ENCODE data around the gene CARD11. TPM values are rescaled to one million over a fixed set of nuclear protein-coding genes. Genes with fewer than 3 reads are reported as not detected.

The CARD11 gene
- polyA plus RNA-seq, 1 donor from 2014 or later, result not detected

DNA sequence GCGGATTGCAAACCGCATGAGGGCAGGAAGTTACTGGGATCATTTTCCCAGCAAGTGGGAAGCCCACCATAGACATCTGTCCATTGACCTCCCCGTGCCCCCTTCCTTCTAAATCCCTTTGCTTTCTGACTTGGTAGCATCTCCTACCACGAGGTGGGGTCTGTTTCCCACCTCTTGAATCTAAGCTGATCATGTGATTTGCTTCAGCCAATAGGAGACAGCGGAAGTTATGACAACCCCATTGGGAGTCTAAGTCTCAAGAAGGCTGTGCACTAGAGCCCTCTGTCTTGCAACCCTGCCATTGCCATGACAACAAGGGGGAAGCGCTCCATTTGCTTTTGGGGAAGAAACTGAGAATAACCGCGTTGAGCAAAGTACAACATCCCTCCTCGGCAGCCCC lies 39.2 kb upstream of the CARD11 start:
- no peak overlapping the region for H3K4me3 ChIP-seq (ENCODE audit: low read length)
- H2AFZ ChIP-seq (ENCODE audit: low read depth, low read length), result no peak overlapping the region
- H3K79me2 ChIP-seq (replicated peaks; ENCODE audit: insufficient read depth, low read length), result no peaks in the 10 kb centered on the region
- no peaks in the 10 kb centered on the region for H3K9me3 ChIP-seq (ENCODE audit: low read length)
- no peaks in the 10 kb centered on the region for H3K9me2 ChIP-seq (ENCODE audit: insufficient read depth, low read length)
- no peak overlapping the region for H3K27ac ChIP-seq (ENCODE audit: low read length)
- H3K27me3 ChIP-seq (ENCODE audit: insufficient read depth, low read depth, low read length), result no peaks in the 10 kb centered on the region
- TF ChIP-seq, protein P1, sequence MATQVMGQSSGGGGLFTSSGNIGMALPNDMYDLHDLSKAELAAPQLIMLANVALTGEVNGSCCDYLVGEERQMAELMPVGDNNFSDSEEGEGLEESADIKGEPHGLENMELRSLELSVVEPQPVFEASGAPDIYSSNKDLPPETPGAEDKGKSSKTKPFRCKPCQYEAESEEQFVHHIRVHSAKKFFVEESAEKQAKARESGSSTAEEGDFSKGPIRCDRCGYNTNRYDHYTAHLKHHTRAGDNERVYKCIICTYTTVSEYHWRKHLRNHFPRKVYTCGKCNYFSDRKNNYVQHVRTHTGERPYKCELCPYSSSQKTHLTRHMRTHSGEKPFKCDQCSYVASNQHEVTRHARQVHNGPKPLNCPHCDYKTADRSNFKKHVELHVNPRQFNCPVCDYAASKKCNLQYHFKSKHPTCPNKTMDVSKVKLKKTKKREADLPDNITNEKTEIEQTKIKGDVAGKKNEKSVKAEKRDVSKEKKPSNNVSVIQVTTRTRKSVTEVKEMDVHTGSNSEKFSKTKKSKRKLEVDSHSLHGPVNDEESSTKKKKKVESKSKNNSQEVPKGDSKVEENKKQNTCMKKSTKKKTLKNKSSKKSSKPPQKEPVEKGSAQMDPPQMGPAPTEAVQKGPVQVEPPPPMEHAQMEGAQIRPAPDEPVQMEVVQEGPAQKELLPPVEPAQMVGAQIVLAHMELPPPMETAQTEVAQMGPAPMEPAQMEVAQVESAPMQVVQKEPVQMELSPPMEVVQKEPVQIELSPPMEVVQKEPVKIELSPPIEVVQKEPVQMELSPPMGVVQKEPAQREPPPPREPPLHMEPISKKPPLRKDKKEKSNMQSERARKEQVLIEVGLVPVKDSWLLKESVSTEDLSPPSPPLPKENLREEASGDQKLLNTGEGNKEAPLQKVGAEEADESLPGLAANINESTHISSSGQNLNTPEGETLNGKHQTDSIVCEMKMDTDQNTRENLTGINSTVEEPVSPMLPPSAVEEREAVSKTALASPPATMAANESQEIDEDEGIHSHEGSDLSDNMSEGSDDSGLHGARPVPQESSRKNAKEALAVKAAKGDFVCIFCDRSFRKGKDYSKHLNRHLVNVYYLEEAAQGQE (IDR thresholded peaks at IDR 0.05; ENCODE audit: borderline replicate concordance), result no peak
- TF ChIP-seq TAF1 (IDR thresholded peaks at IDR 0.05; ENCODE audit: low read depth) (no peak), SMC3 (conservative IDR thresholded peaks at IDR 0.05; ENCODE audit: poor library complexity) (no peak), MXI1 (conservative IDR thresholded peaks at IDR 0.05; ENCODE audit: poor library complexity, severe bottlenecking) (no peak), POLR2AphosphoS5 (IDR thresholded peaks at IDR 0.05) (no peak), RAD21 (conservative IDR thresholded peaks at IDR 0.05) (no peak), EZH2 (IDR thresholded peaks at IDR 0.05; ENCODE audit: borderline replicate concordance, insufficient read depth, low read length, poor library complexity, severe bottlenecking) (no peak), EP300 (conservative IDR thresholded peaks at IDR 0.05; ENCODE audit: poor library complexity, severe bottlenecking) (no peak)
- TF ChIP-seq, protein P2, sequence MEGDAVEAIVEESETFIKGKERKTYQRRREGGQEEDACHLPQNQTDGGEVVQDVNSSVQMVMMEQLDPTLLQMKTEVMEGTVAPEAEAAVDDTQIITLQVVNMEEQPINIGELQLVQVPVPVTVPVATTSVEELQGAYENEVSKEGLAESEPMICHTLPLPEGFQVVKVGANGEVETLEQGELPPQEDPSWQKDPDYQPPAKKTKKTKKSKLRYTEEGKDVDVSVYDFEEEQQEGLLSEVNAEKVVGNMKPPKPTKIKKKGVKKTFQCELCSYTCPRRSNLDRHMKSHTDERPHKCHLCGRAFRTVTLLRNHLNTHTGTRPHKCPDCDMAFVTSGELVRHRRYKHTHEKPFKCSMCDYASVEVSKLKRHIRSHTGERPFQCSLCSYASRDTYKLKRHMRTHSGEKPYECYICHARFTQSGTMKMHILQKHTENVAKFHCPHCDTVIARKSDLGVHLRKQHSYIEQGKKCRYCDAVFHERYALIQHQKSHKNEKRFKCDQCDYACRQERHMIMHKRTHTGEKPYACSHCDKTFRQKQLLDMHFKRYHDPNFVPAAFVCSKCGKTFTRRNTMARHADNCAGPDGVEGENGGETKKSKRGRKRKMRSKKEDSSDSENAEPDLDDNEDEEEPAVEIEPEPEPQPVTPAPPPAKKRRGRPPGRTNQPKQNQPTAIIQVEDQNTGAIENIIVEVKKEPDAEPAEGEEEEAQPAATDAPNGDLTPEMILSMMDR (IDR thresholded peaks at IDR 0.05; ENCODE audit: poor library complexity, severe bottlenecking), result no peak
- H3K36me3 ChIP-seq (ENCODE audit: insufficient read depth, low read length), result no peaks in the 10 kb centered on the region
- H3K9ac ChIP-seq (ENCODE audit: low read length), result no peak overlapping the region
- H3K4me2 ChIP-seq (ENCODE audit: low read length), result no peak overlapping the region
- no peaks in the 10 kb centered on the region for H4K20me1 ChIP-seq (ENCODE audit: insufficient read depth)
- H3F3A ChIP-seq (ENCODE audit: insufficient read depth, low read length, poor library complexity, severe bottlenecking), result no peaks in the 10 kb centered on the region

DNA sequence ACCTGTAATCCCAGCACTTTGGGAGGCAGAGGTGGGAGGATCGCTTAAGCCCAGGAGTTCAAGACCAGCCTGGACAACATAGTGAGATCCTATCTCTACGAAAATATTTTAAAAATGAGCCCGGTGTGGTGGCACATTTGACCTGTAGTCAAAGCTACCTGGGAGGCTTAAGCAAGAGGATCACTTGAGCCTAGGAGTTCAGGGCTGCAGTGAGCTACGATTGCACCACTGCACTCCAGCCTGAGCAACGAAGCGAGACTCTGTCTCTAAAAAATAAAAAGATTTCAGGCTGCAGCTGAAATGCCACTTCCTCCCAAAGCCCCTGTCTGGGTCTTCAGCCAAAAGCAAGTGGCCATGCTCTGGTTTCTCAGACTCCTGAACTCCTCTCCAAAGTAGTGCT lies 38.7 kb upstream of the CARD11 start:
- Histone ChIP-seq H3K4me3 (ENCODE audit: low read length) (no peak overlapping the region), H3K9me3 (ENCODE audit: low read length) (no peaks in the 10 kb centered on the region), H3K27ac (ENCODE audit: low read length) (no peak overlapping the region), H3F3A (ENCODE audit: insufficient read depth, low read length, poor library complexity, severe bottlenecking) (no peaks in the 10 kb centered on the region), H3K36me3 (ENCODE audit: insufficient read depth, low read length) (no peaks in the 10 kb centered on the region), H3K9ac (ENCODE audit: low read length) (no peak overlapping the region), H2AFZ (ENCODE audit: low read depth, low read length) (no peak overlapping the region), H3K27me3 (ENCODE audit: insufficient read depth, low read depth, low read length) (no peaks in the 10 kb centered on the region), H3K4me2 (ENCODE audit: low read length) (no peak overlapping the region), H4K20me1 (ENCODE audit: insufficient read depth) (no peaks in the 10 kb centered on the region), H3K79me2 (replicated peaks; ENCODE audit: insufficient read depth, low read length) (no peaks in the 10 kb centered on the region), H3K9me2 (ENCODE audit: insufficient read depth, low read length) (no peaks in the 10 kb centered on the region)
- TF ChIP-seq RAD21 (conservative IDR thresholded peaks at IDR 0.05) (no peak), SMC3 (conservative IDR thresholded peaks at IDR 0.05; ENCODE audit: poor library complexity) (no peak), EZH2 (IDR thresholded peaks at IDR 0.05; ENCODE audit: borderline replicate concordance, insufficient read depth, low read length, poor library complexity, severe bottlenecking) (no peak), POLR2AphosphoS5 (IDR thresholded peaks at IDR 0.05) (no peak), EP300 (conservative IDR thresholded peaks at IDR 0.05; ENCODE audit: poor library complexity, severe bottlenecking) (no peak), MXI1 (conservative IDR thresholded peaks at IDR 0.05; ENCODE audit: poor library complexity, severe bottlenecking) (no peak)
- TF ChIP-seq, protein P2 (IDR thresholded peaks at IDR 0.05; ENCODE audit: poor library complexity, severe bottlenecking), result no peak
